Measurements from ENCODE around the gene PRMT5.

Gene PRMT5

DNA sequence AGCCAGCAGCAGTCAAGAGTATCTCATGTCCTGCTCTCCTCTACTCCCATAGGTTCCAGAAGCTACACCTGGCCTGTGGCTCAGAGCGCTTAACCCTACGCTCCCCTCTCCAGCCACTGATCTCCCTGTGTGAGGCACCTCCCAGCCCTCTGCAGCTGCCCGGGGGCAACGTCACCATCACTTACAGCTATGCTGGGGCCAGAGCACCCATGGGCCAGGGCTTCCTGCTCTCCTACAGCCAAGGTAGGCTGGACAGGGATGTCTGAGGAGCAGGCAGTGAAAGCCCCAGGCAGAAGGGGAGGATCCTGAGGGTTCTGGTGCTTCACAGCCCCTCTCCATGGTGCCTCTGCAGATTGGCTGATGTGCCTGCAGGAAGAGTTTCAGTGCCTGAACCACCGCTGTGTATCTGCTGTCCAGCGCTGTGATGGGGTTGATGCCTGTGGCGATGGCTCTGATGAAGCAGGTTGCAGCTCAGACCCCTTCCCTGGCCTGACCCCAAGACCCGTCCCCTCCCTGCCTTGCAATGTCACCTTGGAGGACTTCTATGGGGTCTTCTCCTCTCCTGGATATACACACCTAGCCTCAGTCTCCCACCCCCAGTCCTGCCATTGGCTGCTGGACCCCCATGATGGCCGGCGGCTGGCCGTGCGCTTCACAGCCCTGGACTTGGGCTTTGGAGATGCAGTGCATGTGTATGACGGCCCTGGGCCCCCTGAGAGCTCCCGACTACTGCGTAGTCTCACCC is 54.0 kb downstream of the PRMT5 start:
- no peak for DNase-seq

DNA sequence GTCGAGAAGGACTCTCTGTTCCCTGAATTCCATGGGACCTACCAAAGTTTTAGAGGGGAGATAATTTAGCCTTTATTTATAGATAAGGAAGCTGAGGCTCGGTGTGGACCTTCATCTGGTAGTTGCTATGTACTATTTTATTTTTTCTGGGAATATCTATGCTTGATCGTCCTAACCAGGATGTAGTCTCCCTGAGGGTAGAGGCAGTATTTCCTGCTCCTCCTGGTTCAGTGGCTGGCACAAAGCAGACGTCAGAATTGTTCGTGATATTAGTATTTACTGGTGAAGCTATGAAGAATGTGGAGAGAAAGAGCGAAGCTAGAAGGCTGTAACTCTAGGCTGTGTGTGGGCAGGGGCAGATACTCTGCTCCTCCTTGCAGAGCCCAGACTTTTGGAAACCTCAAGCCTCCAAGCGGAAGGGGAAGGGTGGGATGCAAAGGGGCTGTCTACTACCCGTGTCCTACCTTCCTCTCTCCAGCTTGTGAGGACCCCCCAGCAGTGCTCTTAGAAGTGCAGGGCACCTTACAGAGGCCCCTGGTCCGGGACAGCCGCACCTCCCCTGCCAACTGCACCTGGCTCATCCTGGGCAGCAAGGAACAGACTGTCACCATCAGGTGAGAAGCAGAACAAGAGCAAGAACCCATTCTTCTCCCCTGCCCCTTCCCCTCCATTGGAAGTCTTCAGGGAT is 56.2 kb downstream of the PRMT5 start:
- DNase-seq, result no peak

DNA sequence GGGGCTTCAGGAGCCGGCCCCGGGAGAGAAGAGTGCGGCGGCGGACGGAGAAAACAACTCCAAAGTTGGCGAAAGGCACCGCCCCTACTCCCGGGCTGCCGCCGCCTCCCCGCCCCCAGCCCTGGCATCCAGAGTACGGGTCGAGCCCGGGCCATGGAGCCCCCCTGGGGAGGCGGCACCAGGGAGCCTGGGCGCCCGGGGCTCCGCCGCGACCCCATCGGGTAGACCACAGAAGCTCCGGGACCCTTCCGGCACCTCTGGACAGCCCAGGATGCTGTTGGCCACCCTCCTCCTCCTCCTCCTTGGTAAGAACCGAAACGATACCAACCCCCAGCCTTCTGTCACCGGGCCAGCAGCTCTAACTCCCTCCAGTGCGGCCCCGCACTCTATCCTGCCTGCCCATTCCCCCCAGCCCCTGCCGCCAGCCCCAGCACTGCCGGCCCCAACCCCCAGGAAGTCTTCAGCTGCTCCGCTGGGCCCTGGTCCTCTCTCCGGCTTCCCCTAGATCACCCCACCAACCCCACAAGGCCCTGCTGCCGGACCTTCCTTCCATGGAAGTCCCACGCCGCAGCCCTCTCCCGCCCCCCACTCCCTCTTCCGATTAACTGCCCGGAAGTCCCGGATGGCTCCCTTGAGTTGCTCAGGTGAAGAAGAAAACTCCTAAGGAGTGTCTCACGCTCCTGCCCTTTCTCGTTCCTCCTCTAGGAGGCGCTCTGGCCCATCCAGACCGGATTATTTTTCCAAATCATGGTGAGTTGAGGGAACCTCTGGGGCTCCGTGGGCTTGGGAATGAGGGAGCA is 56.9 kb downstream of the PRMT5 start:
- DNase-seq, result peak; percentile 74 to 79

DNA sequence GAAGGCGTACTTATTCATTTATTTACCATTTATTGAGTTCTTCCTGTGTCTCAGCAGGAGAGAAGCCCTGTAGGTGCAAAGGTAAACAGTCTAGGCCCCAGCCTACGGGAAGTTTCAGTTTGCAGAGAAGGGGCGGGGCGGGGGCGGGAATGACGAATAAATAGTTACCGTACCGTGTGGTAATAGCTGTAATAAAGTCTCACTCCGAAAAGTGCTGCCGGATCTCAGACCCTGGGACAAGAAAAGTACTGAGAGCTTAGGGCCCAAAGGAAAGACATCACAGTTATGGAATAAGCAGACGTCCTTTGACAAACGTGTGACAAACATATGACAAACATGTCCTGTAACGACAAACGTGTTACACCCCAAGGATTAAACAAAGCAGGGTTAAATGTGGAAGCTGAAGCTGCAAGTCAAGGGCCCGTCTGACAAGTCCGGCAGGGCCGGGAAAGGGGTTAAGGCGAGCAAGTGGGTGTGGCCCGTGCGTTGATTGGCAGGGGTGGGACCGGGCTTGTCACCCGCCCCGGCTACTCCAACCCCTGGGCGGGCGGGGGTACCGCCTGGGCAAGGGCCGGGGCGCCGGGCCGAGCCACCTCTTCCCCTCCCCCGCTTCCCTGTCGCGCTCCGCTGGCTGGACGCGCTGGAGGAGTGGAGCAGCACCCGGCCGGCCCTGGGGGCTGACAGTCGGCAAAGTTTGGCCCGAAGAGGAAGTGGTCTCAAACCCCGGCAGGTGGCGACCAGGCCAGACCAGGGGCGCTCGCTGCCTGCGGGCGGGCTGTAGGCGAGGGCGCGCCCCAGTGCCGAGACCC is 57.7 kb downstream of the PRMT5 start, which contains the start of gene LRP10:
Gene LRP10, plus strand, starts transcription at position 517 of the 809 bp plus-strand sequence. CDS start 564 bp downstream, outside the sequence.
- DNase-seq, result peak; percentile 91

DNA sequence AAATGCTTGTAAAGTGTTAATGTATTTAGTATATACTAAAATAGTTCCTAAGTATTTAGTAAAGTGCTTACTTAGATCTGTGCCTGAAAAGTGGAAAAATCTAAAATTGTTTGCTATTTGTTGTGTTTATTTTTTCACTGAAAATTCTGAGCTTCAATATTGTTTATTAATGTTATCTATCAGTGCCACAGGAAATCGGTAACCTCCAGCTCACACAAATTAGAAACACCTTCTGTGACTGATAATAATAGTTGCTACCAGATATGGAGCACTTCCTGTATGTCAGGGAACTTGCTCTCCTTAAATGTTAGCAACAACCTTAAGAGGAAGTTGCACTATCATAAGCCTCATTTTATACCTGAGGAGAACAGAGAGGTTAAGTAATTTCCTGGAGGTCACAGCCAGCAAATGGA is 58.4 kb downstream of the PRMT5 start:
- DNase-seq, result peak in 1 of 2 donors; percentile 49

Data from inflammatory macrophage (primary cell).